GM18951 (cell line): ENCODE data around the gene PITPNM1.

ENCODE experiments used
- POLR2A ChIP-seq: IDR thresholded peaks from 4 replicates; pipeline ENCODE4 v1.6.1; 2011; ENCODE audit warnings: mild to moderate bottlenecking; ENCODE audit not compliant: insufficient read length, insufficient read depth; ENCODE audit errors: extremely low read depth
- in situ Hi-C: fragments of 300-500 bp; cut with MboI; formaldehyde crosslinking; loops from one replicate; pipeline ENCODE4 v1.12.0; 2022; ENCODE audit warnings: low sequenced_read_pairs, mixed read lengths, inconsistent platforms; ENCODE audit not compliant: unreplicated experiment

Gene PITPNM1

GRCh38 chr11:67504005-67504949 lies 886 bp downstream of the PITPNM1 start:
- in situ Hi-C loops: no loop called here
- TF ChIP-seq POLR2A: no peak

- TF ChIP-seq POLR2A: no peak
- in situ Hi-C loops: no loop called here
Measured at GRCh38 chr11:67503119-67504004, 1.8 kb downstream of the PITPNM1 start.

GRCh38 chr11:67502328-67502979 lies 2.7 kb downstream of the PITPNM1 start:
- in situ Hi-C loops: no loop called here
- TF ChIP-seq POLR2A: no peak

- no peak for TF ChIP-seq POLR2A
Measured at GRCh38 chr11:67501854-67502253, 3.3 kb downstream of the PITPNM1 start.

GRCh38 chr11:67500831-67501715 lies 4.1 kb downstream of the PITPNM1 start:
- in situ Hi-C loops: no loop called here
- TF ChIP-seq POLR2A: no peak

More at GRCh38 chr11:67501854-67502253, 3.3 kb downstream of the PITPNM1 start:
- in situ Hi-C loops: no loop called here

- in situ Hi-C loops: no loop called here
- no peak for TF ChIP-seq POLR2A
Measured at GRCh38 chr11:67500484-67500821, 4.7 kb downstream of the PITPNM1 start.

- TF ChIP-seq POLR2A: no peak
- in situ Hi-C loops: no loop called here
Measured at GRCh38 chr11:67499808-67500483, 5.2 kb downstream of the PITPNM1 start.

- no peak for TF ChIP-seq POLR2A
- in situ Hi-C loops: no loop called here
Measured at GRCh38 chr11:67498544-67498972, 6.6 kb downstream of the PITPNM1 start.

GRCh38 chr11:67497656-67498291 lies 7.4 kb downstream of the PITPNM1 start:
- in situ Hi-C loops: no loop called here
- TF ChIP-seq POLR2A: no peak

GRCh38 chr11:67496113-67496512 lies 9.1 kb downstream of the PITPNM1 start:
- in situ Hi-C loops: no loop called here

More at GRCh38 chr11:67496113-67496512, 9.1 kb downstream of the PITPNM1 start:
- no peak for TF ChIP-seq POLR2A
